IMR-90 (cell line): ENCODE data around the gene DNASE2. TPM values are rescaled to one million over a fixed set of nuclear protein-coding genes. Genes with fewer than 3 reads are reported as not detected.

Experiments
- ATAC-seq: fragments of 200-7000 bp; cut with Tn5 transposase; 2 replicates; pipeline ENCODE4 v1.9.1; 2020; ENCODE audit warnings: low read depth, mild to moderate bottlenecking, moderate library complexity
- BruUV-seq: library from RNA; stranded (reverse); fragments of 400-500 nt; replicated peaks from 2 replicates; lab custom pipeline; 2021; lab: Mats Ljungman, UMichigan
- CTCF ChIA-PET: fragments of 300-600 bp; formaldehyde crosslinking; extraction: SDS; loops from one replicate; lab custom pipeline; 2021; ENCODE audit warnings: antibody characterized with exemption; lab: Yijun Ruan, JAX
- POLR2A ChIA-PET: fragments of 300-600 bp; sonication (Branson Sonifier 250); formaldehyde crosslinking; loops from one replicate; lab custom pipeline; 2022; ENCODE audit warnings: antibody characterized with exemption; ENCODE audit not compliant: unreplicated experiment; lab: Charles Lee
- DNase-seq: peaks from one replicate; pipeline ENCODE4 v3.0.0; 2013
- H2AFZ ChIP-seq: replicated peaks from 2 replicates; pipeline ENCODE3; 2013; ENCODE audit warnings: low read length, mild to moderate bottlenecking; ENCODE audit not compliant: poor library complexity
- H2AK5ac ChIP-seq: 2 replicates; pipeline ENCODE4 v1.6.1; 2013; ENCODE audit warnings: low read depth, low read length, inconsistent platforms
- H2AK9ac ChIP-seq: replicated peaks from 2 replicates; pipeline ENCODE3; 2013; ENCODE audit warnings: mild to moderate bottlenecking, low read depth, low read length, moderate library complexity; ENCODE audit not compliant: poor library complexity
- H2BK120ac ChIP-seq: 2 replicates; pipeline ENCODE4 v1.6.1; 2013; ENCODE audit warnings: low read depth, low read length, inconsistent platforms
- H2BK15ac ChIP-seq: 3 replicates; pipeline ENCODE4 v1.6.1; 2013; ENCODE audit warnings: low read depth, low read length, inconsistent platforms
- H2BK20ac ChIP-seq: 2 replicates; pipeline ENCODE4 v1.6.1; 2013; ENCODE audit warnings: low read depth, mild to moderate bottlenecking, inconsistent platforms, low read length, moderate library complexity
- H2BK5ac ChIP-seq: 2 replicates; pipeline ENCODE4 v1.6.1; 2013; ENCODE audit warnings: mild to moderate bottlenecking, low read depth, low read length, inconsistent platforms; ENCODE audit not compliant: poor library complexity, severe bottlenecking
- H3K14ac ChIP-seq: replicated peaks from 2 replicates; pipeline ENCODE4 v1.6.1; 2013; ENCODE audit warnings: low read depth, low read length, inconsistent platforms
- H3K18ac ChIP-seq: 2 replicates; pipeline ENCODE4 v1.6.1; 2013; ENCODE audit warnings: low read depth, low read length, control low read depth
- H3K23ac ChIP-seq: 2 replicates; pipeline ENCODE4 v1.6.1; 2013; ENCODE audit warnings: low read depth, low read length, inconsistent platforms
- H3K27ac ChIP-seq: 2 replicates; pipeline ENCODE4 v1.5.1; 2013; ENCODE audit warnings: mild to moderate bottlenecking, control low read depth, low read length; ENCODE audit not compliant: insufficient read depth
- H3K27me3 ChIP-seq: 2 replicates; pipeline ENCODE4 v1.6.1; 2013; ENCODE audit warnings: low read length; ENCODE audit not compliant: control insufficient read depth, insufficient read depth
- H3K36me3 ChIP-seq: 2 replicates; pipeline ENCODE4 v1.6.1; 2013; ENCODE audit warnings: low read length, mixed read lengths; ENCODE audit not compliant: control insufficient read depth, insufficient read depth
- H3K4ac ChIP-seq: 2 replicates; pipeline ENCODE4 v1.6.1; 2013; ENCODE audit warnings: low read depth, low read length, inconsistent platforms
- H3K4me1 ChIP-seq: 2 replicates; pipeline ENCODE4 v1.6.1; 2013; ENCODE audit warnings: low read length, mixed read lengths; ENCODE audit not compliant: control insufficient read depth, insufficient read depth
- H3K4me2 ChIP-seq: 2 replicates; pipeline ENCODE4 v1.6.1; 2013; ENCODE audit warnings: low read depth, mild to moderate bottlenecking, control low read depth, low read length, moderate library complexity
- H3K4me3 ChIP-seq: 2 replicates; pipeline ENCODE4 v1.5.1; 2013; ENCODE audit warnings: low read depth, mild to moderate bottlenecking, control low read depth, low read length, moderate library complexity; ENCODE audit not compliant: insufficient read depth
- H3K56ac ChIP-seq: 2 replicates; pipeline ENCODE4 v1.6.1; 2013; ENCODE audit warnings: low read length, inconsistent platforms; ENCODE audit not compliant: insufficient read depth; ENCODE audit errors: extremely low read depth
- H3K79me1 ChIP-seq, 2 experiments: 2 replicates each; pipeline ENCODE4 v1.6.1; 2013; ENCODE audit warnings: low read length in 2 of 2, inconsistent platforms in 1 of 2, low read depth in 1 of 2
- H3K9ac ChIP-seq: 2 replicates; pipeline ENCODE4 v1.6.1; 2013; ENCODE audit warnings: low read depth, low read length, control low read depth
- H3K9me1 ChIP-seq: 2 replicates; pipeline ENCODE4 v1.6.1; 2013; ENCODE audit warnings: low read length, inconsistent platforms; ENCODE audit not compliant: insufficient read depth
- H3K9me3 ChIP-seq: 2 replicates; pipeline ENCODE4 v1.6.1; 2013; ENCODE audit warnings: low read length; ENCODE audit not compliant: control insufficient read depth, insufficient read depth
- H4K20me1 ChIP-seq: 2 replicates; pipeline ENCODE4 v1.6.1; 2013; ENCODE audit warnings: low read length, inconsistent platforms; ENCODE audit not compliant: insufficient read depth
- H4K5ac ChIP-seq: 2 replicates; pipeline ENCODE4 v1.6.1; 2013; ENCODE audit warnings: mild to moderate bottlenecking, low read depth, low read length, control low read depth
- H4K8ac ChIP-seq, 2 experiments: 2 replicates each; pipeline ENCODE4 v1.6.1; 2013; ENCODE audit warnings: low read depth in 2 of 2, low read length in 2 of 2, control low read depth in 1 of 2, inconsistent platforms in 1 of 2
- H4K91ac ChIP-seq: 2 replicates; pipeline ENCODE4 v1.6.1; 2013; ENCODE audit warnings: low read depth, low read length, inconsistent platforms; ENCODE audit not compliant: insufficient read depth
- BHLHE40 ChIP-seq: fragments of 150-350 bp; IDR thresholded peaks from 2 replicates; pipeline ENCODE4 v1.6.1; 2016; ENCODE audit warnings: mild to moderate bottlenecking, low read depth, low read length
- CEBPB ChIP-seq: IDR thresholded peaks from 2 replicates; pipeline ENCODE4 v1.6.1; 2012; ENCODE audit warnings: low read depth, low read length, improper control_type of control experiment
- CHD1 ChIP-seq: IDR thresholded peaks from 2 replicates; pipeline ENCODE4 v1.6.1; 2012; ENCODE audit warnings: low read depth, low read length, improper control_type of control experiment
- CTCF ChIP-seq: conservative IDR thresholded peaks from 2 replicates; pipeline ENCODE4 v1.5.1; 2012; ENCODE audit warnings: mild to moderate bottlenecking, low read depth, low read length, improper control_type of control experiment
- MAZ ChIP-seq: IDR thresholded peaks from 2 replicates; pipeline ENCODE4 v1.6.1; 2012; ENCODE audit warnings: low read depth, mild to moderate bottlenecking, low read length, improper control_type of control experiment, moderate library complexity, borderline replicate concordance
- MXI1 ChIP-seq: IDR thresholded peaks from 2 replicates; pipeline ENCODE4 v1.6.1; 2012; ENCODE audit warnings: low read depth, mild to moderate bottlenecking, low read length, moderate library complexity, borderline replicate concordance
- NFE2L2 ChIP-seq: fragments of 150-350 bp; IDR thresholded peaks from 2 replicates; pipeline ENCODE4 v1.6.1; 2016; ENCODE audit warnings: low read depth, mild to moderate bottlenecking, low read length
- POLR2A ChIP-seq: IDR thresholded peaks from 2 replicates; pipeline ENCODE4 v1.6.1; 2012; ENCODE audit warnings: mild to moderate bottlenecking, low read depth, low read length
- RAD21 ChIP-seq: IDR thresholded peaks from 2 replicates; pipeline ENCODE4 v1.6.1; 2012; ENCODE audit warnings: low read length, improper control_type of control experiment
- RCOR1 ChIP-seq: IDR thresholded peaks from 2 replicates; pipeline ENCODE4 v1.6.1; 2012; ENCODE audit warnings: mild to moderate bottlenecking, low read length, improper control_type of control experiment; ENCODE audit not compliant: insufficient replicate concordance
- WGBS, 2 experiments: methylation state at CpG; one replicate each; pipeline versions ENCODE4 v1.1.5 to v1.1.7; 2013; ENCODE audit warnings: missing lambda C conversion rate in 2 of 2; ENCODE audit not compliant: insufficient read length in 1 of 2; ENCODE audit errors: extremely low coverage in 2 of 2; 5-methylcytosine and 5-hydroxymethylcytosine counted together
- dilution Hi-C: fragments of 300-500 bp; cut with HindIII; formaldehyde crosslinking; loops from one replicate; pipeline ENCODE4 v1.14.3; 2018; ENCODE audit warnings: low sequenced_read_pairs; ENCODE audit not compliant: unreplicated experiment
- in situ Hi-C: fragments of 300-500 bp; cut with MboI; formaldehyde crosslinking; loops from 3 replicates; pipeline ENCODE4 v1.14.3; 2019; ENCODE audit warnings: low sequenced_read_pairs, inconsistent platforms, mixed read lengths
- intact Hi-C: fragments of 100-400 bp; cut with micrococcal nuclease; formaldehyde crosslinking; loops from 2 replicates; pipeline ENCODE4 v1.10.0; 2022
- polyA plus RNA-seq, 3 experiments: library from polyadenylated mRNA; depleted of rRNA; stranded (reverse); fragments of >200 nt; gene quantifications; 2 replicates each; pipeline ENCODE4 v1.2.3, GENCODE V29; 2012; ENCODE audit warnings: low replicate concordance in 1 of 3
- total RNA-seq: library from RNA; depleted of rRNA; stranded (reverse); fragments of >200 nt; gene quantifications from 2 replicates; pipeline ENCODE4 v1.2.3, GENCODE V29; 2012
- TF ChIP-seq, protein P1 (sequence below): fragments of 150-350 bp; IDR thresholded peaks from 2 replicates; pipeline ENCODE4 v1.6.1; 2017; ENCODE audit warnings: mild to moderate bottlenecking, antibody characterized with exemption, low read length, low read depth

The DNASE2 gene
- total and polyA plus RNA-seq, 2 of the 4 experiments (the other 2 are of a cell fraction) = 9.5 to 31.1 TPM

GRCh38 chr19:12890787-12891552 lies 9.7 kb upstream of the DNASE2 start, which contains the start of gene GCDH:
GCDH (plus strand) TSS chr19:12891160; CDS start chr19:12891305, 145 bp downstream.
- H2AK5ac ChIP-seq = no peak within 1 kb of the TSS
- H3K4me1 ChIP-seq = peaks cover 6% of the 10 kb centered on the region
- peak within 1 kb of the TSS; percentile 70 for H2AK9ac ChIP-seq
- H3K79me1 ChIP-seq = peaks cover 10 to 12% of the 10 kb centered on the region in 2 experiments; a peak in 3 of 4 replicates
- no peak within 1 kb of the TSS for H3K23ac ChIP-seq
- no peak within 1 kb of the TSS for H4K91ac ChIP-seq
- H4K8ac ChIP-seq = peak within 1 kb of the TSS in 1 of 2 experiments; percentile 72; a peak in 1 of 4 replicates
- BruUV-seq = no TSS peak
- dilution Hi-C loops = no loop called here
- peak; percentile 99 for ATAC-seq
- peak within 1 kb of the TSS; percentile 44 for H3K9ac ChIP-seq
- POLR2A ChIA-PET = no interaction called here
- WGBS, 2 experiments = 0% methylated on average over 26 of the region's 49 CpGs; no CpG with 5 or more reads in 1 of the 2 experiments
- peaks cover 10% of the 10 kb centered on the region for H3K36me3 ChIP-seq
- H3K27ac ChIP-seq = peak within 1 kb of the TSS; percentile 3; the same call in 1 of the 2 replicates
- peak within 1 kb of the TSS; percentile 78 for H3K4me3 ChIP-seq
- no peak within 1 kb of the TSS for H3K14ac ChIP-seq
- H4K20me1 ChIP-seq = no peaks in the 10 kb centered on the region
- H3K56ac ChIP-seq = no peak within 1 kb of the TSS
- no peak within 1 kb of the TSS for H3K18ac ChIP-seq
- DNase-seq = peak; percentile 98
- H3K27me3 ChIP-seq = peaks cover 21% of the 10 kb centered on the region
- peak within 1 kb of the TSS; percentile 98 for H2AFZ ChIP-seq
- no peaks in the 10 kb centered on the region for H3K9me1 ChIP-seq
- intact Hi-C loops = loop anchor here (2.0 kb wide), 1 partner anchor 74 kb away; no protein-coding TSS in a partner anchor
- no peak within 1 kb of the TSS for H2BK120ac ChIP-seq
- no peaks in the 10 kb centered on the region for H3K9me3 ChIP-seq
- no peak within 1 kb of the TSS for H3K4ac ChIP-seq
- CTCF ChIA-PET = no interaction called here
- H3K4me2 ChIP-seq = peak within 1 kb of the TSS; percentile 94
- H2BK20ac ChIP-seq = no peak within 1 kb of the TSS
- no peak within 1 kb of the TSS for H4K5ac ChIP-seq
- no peak within 1 kb of the TSS for H2BK15ac ChIP-seq
- peak; percentile 31; the same call in 1 of the 2 replicates for TF ChIP-seq BHLHE40
- peak; percentile 96 for TF ChIP-seq MXI1
- TF ChIP-seq, protein P1, sequence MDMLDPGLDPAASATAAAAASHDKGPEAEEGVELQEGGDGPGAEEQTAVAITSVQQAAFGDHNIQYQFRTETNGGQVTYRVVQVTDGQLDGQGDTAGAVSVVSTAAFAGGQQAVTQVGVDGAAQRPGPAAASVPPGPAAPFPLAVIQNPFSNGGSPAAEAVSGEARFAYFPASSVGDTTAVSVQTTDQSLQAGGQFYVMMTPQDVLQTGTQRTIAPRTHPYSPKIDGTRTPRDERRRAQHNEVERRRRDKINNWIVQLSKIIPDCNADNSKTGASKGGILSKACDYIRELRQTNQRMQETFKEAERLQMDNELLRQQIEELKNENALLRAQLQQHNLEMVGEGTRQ = peak; percentile 43; the same call in 1 of the 2 replicates
- TF ChIP-seq CHD1 = no peak
- TF ChIP-seq NFE2L2 = no peak
- TF ChIP-seq MAZ = peak; percentile 100
- TF ChIP-seq RCOR1 = no peak
- TF ChIP-seq CTCF = no peak
- no peak for TF ChIP-seq POLR2A
- no peak for TF ChIP-seq CEBPB
- TF ChIP-seq RAD21 = no peak
- in situ Hi-C loops = no loop called here
- H2BK5ac ChIP-seq = no peak within 1 kb of the TSS
